KMS-11 (cell line): ENCODE results near the gene PTGDR.

Experiments used
- H2AFZ ChIP-seq: fragments of 200-600 bp; sonication (generic); 2 replicates; pipeline ENCODE4 v1.6.1; 2016; ENCODE audit warnings: antibody characterized with exemption, mixed run types, low read depth
- H3K27ac ChIP-seq: fragments of 200-600 bp; sonication (generic); 2 replicates; pipeline ENCODE4 v1.6.1; 2016; ENCODE audit warnings: mild to moderate bottlenecking, mixed run types
- H3K27me3 ChIP-seq: fragments of 200-600 bp; sonication (generic); 2 replicates; pipeline ENCODE4 v1.6.1; 2017; ENCODE audit warnings: mild to moderate bottlenecking, low read depth, mixed run types, moderate library complexity; ENCODE audit not compliant: insufficient read depth
- H3K36me3 ChIP-seq: fragments of 200-600 bp; sonication (generic); 2 replicates; pipeline ENCODE4 v1.6.1; 2017; ENCODE audit warnings: mild to moderate bottlenecking, mixed run types; ENCODE audit not compliant: insufficient read depth
- H3K4me1 ChIP-seq: fragments of 200-600 bp; sonication (generic); 2 replicates; pipeline ENCODE4 v1.6.1; 2016; ENCODE audit warnings: mild to moderate bottlenecking, low read depth, mixed run types; ENCODE audit not compliant: poor library complexity, severe bottlenecking
- H3K4me2 ChIP-seq: fragments of 200-600 bp; sonication (generic); 2 replicates; pipeline ENCODE4 v1.7.0; 2016; ENCODE audit warnings: mild to moderate bottlenecking, mixed run types
- H3K4me3 ChIP-seq: fragments of 200-600 bp; sonication (generic); IDR thresholded peaks from 2 replicates; pipeline ENCODE4 v1.6.1; 2017; ENCODE audit warnings: low read depth, low read length, mixed read lengths; ENCODE audit not compliant: insufficient read depth
- H3K79me2 ChIP-seq: fragments of 200-600 bp; sonication (generic); 2 replicates; pipeline ENCODE4 v1.6.1; 2016; ENCODE audit warnings: low read depth, mixed run types; ENCODE audit not compliant: insufficient read depth
- H3K9ac ChIP-seq: fragments of 200-600 bp; sonication (generic); 2 replicates; pipeline ENCODE4 v1.6.1; 2016; ENCODE audit warnings: mild to moderate bottlenecking, mixed run types
- H4K20me1 ChIP-seq: fragments of 200-600 bp; sonication (generic); 2 replicates; pipeline ENCODE4 v1.6.1; 2016; ENCODE audit warnings: mild to moderate bottlenecking, mixed run types; ENCODE audit not compliant: insufficient read depth
- CTCF ChIP-seq: fragments of 200-600 bp; sonication (generic); conservative IDR thresholded peaks from 2 replicates; pipeline ENCODE4 v1.6.1; 2017; ENCODE audit warnings: low read depth, mild to moderate bottlenecking, antibody characterized with exemption, low read length, moderate library complexity, mixed read lengths

The PTGDR gene

GRCh38 chr14:52258783-52259182 is 8.7 kb upstream of the PTGDR start:
- Histone ChIP-seq H3K9ac (no peak overlapping the region), H4K20me1 (no peaks in the 10 kb centered on the region), H3K36me3 (no peaks in the 10 kb centered on the region), H3K27ac (no peak overlapping the region), H2AFZ (no peak overlapping the region), H3K27me3 (no peaks in the 10 kb centered on the region), H3K79me2 (no peaks in the 10 kb centered on the region), H3K4me1 (no peaks in the 10 kb centered on the region), H3K4me2 (no peak overlapping the region), H3K4me3 (no peak overlapping the region)
- TF ChIP-seq CTCF, result no peak

- Histone ChIP-seq H4K20me1 (no peaks in the 10 kb centered on the region), H3K4me1 (no peaks in the 10 kb centered on the region), H3K36me3 (no peaks in the 10 kb centered on the region), H3K4me3 (no peak overlapping the region), H3K79me2 (no peaks in the 10 kb centered on the region), H3K4me2 (no peak overlapping the region), H3K9ac (no peak overlapping the region), H3K27me3 (no peaks in the 10 kb centered on the region), H3K27ac (no peak overlapping the region), H2AFZ (no peak overlapping the region)
- no peak for TF ChIP-seq CTCF
Measured at GRCh38 chr14:52259434-52259833, 8.1 kb upstream of the PTGDR start.

GRCh38 chr14:52262600-52262999 is 4.9 kb upstream of the PTGDR start:
- H3K4me3 ChIP-seq, result no peak overlapping the region
- H3K79me2 ChIP-seq, result no peaks in the 10 kb centered on the region
- no peak overlapping the region for H3K4me2 ChIP-seq
- H3K4me1 ChIP-seq, result no peaks in the 10 kb centered on the region
- H3K36me3 ChIP-seq, result no peaks in the 10 kb centered on the region
- no peak overlapping the region for H3K27ac ChIP-seq
- H3K27me3 ChIP-seq, result no peaks in the 10 kb centered on the region
- H3K9ac ChIP-seq, result no peak overlapping the region
- no peak for TF ChIP-seq CTCF
- H4K20me1 ChIP-seq, result no peaks in the 10 kb centered on the region
- no peak overlapping the region for H2AFZ ChIP-seq

- H3K79me2 ChIP-seq, result no peaks in the 10 kb centered on the region
- H2AFZ ChIP-seq, result no peak overlapping the region
- H3K27ac ChIP-seq, result no peak overlapping the region
- H3K4me1 ChIP-seq, result no peaks in the 10 kb centered on the region
- H3K27me3 ChIP-seq, result no peaks in the 10 kb centered on the region
- no peak overlapping the region for H3K4me3 ChIP-seq
- H3K9ac ChIP-seq, result no peak overlapping the region
- no peaks in the 10 kb centered on the region for H4K20me1 ChIP-seq
- TF ChIP-seq CTCF, result no peak
- H3K4me2 ChIP-seq, result no peak overlapping the region
- H3K36me3 ChIP-seq, result no peaks in the 10 kb centered on the region
Measured at GRCh38 chr14:52263190-52263589, 4.3 kb upstream of the PTGDR start.

GRCh38 chr14:52265253-52265652 is 2.2 kb upstream of the PTGDR start:
- no peaks in the 10 kb centered on the region for H3K79me2 ChIP-seq
- no peak overlapping the region for H3K27ac ChIP-seq
- H3K4me2 ChIP-seq, result no peak overlapping the region
- no peaks in the 10 kb centered on the region for H3K36me3 ChIP-seq
- no peak overlapping the region for H3K9ac ChIP-seq
- no peak for TF ChIP-seq CTCF
- no peaks in the 10 kb centered on the region for H4K20me1 ChIP-seq
- H3K27me3 ChIP-seq, result no peaks in the 10 kb centered on the region
- H3K4me3 ChIP-seq, result no peak overlapping the region
- H3K4me1 ChIP-seq, result no peaks in the 10 kb centered on the region
- no peak overlapping the region for H2AFZ ChIP-seq
